Thyroid gland (tissue), 4 donors: ENCODE results near the gene ZNF608.

Source experiments
- POLR2A ChIP-seq, 2 donors: fragments of 450-650 bp; IDR thresholded peaks; one replicate each; pipeline ENCODE4 v1.6.1; 2017; ENCODE audit warnings: antibody characterized with exemption in 2 of 2, mild to moderate bottlenecking in 2 of 2, moderate library complexity in 1 of 2
- TF ChIP-seq, protein P1 (sequence below), 6 experiments: fragments of 200-600 bp in 3 of 6; fragments of 450-650 bp in 3 of 6; sonication (generic) in 3 of 6; IDR thresholded peaks; one replicate each; pipeline ENCODE4 v1.5.1; 2016 to 2019; ENCODE audit warnings: antibody characterized with exemption in 6 of 6, mild to moderate bottlenecking in 2 of 6, inconsistent platforms in 1 of 6, moderate library complexity in 1 of 6

DNA sequence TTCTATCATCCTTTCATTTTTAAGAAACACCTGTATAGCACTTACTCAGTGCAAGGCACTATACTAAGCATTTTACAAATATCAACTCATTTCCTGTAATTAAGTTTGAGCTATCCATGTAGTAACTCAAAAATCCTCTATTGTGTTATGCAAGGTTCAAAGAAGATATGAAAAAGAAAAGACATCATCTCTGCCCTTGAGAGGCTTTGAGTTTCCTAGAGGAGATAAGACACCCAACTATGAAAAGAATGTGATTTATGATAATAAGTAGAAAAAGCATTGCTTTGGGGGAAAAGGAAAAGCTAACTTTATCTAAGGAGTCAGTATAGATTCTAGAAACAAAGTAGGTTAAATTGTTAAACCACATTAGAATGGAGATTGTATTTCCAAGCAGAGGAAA, 14.2 kb upstream of the ZNF608 start:
- TF ChIP-seq, protein P1, sequence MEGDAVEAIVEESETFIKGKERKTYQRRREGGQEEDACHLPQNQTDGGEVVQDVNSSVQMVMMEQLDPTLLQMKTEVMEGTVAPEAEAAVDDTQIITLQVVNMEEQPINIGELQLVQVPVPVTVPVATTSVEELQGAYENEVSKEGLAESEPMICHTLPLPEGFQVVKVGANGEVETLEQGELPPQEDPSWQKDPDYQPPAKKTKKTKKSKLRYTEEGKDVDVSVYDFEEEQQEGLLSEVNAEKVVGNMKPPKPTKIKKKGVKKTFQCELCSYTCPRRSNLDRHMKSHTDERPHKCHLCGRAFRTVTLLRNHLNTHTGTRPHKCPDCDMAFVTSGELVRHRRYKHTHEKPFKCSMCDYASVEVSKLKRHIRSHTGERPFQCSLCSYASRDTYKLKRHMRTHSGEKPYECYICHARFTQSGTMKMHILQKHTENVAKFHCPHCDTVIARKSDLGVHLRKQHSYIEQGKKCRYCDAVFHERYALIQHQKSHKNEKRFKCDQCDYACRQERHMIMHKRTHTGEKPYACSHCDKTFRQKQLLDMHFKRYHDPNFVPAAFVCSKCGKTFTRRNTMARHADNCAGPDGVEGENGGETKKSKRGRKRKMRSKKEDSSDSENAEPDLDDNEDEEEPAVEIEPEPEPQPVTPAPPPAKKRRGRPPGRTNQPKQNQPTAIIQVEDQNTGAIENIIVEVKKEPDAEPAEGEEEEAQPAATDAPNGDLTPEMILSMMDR (IDR thresholded peaks at IDR 0.05) = no peak
- no peak for TF ChIP-seq POLR2A (IDR thresholded peaks at IDR 0.05)
